Measurements from ENCODE around the gene NGFR. TPM values are rescaled to one million over a fixed set of nuclear protein-coding genes. Genes with fewer than 3 reads are reported as not detected.

NGFR gene
- total RNA-seq, 2 experiments from 2014 or later = 0.16 TPM; not detected in 1

DNA sequence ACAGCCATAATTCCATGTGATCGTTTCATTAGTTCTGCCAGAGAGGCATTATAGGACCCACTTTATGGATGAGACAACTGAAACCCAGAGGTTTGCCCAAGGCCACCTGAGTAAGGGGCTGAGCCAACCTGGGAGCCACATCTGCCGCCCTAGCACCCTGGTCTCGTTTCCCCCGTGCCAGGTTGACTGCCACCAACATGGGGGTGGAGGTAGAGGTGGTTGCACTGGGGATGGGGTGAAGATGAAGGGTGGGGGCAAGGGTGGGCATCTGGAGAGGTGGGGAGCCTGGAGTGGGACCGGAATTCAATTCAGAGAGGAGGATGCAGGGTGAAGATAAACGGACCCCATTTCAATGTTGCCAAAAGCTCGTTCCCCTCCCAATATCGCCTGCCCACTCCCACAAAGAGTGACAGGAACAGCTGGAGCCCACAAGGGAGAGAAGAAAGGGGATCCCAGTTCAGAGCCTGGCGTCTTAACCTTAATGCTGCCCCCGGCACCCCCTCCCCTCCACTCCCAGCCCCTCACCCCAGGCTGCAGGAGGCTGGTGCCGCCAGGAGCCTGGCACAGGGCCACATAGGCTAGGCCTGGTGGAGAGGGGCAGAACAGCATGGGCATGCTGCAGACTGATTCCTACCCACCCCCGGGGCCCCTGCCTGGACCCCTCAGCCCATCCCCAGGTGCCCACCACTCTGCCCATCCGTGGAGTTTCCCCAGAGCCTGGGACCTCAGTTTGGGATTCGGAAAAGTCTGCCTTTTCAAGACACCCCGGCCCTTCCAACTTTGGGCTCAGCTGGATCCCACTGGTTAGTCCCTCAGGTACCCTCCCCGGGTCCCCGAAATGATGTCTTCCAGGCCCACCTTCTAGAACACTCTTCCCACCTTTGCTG lies 29.6 kb downstream of the NGFR start:
- DNase-seq = no peak
- Mint-ChIP-seq H3K27me3 (peaks cover 13% of the 10 kb centered on the region), H3K4me3 (no peak overlapping the region), H3K27ac (no peak overlapping the region), H3K9me3 (no peaks in the 10 kb centered on the region), H3K36me3 (no peaks in the 10 kb centered on the region), H3K4me1 (peaks cover 5% of the 10 kb centered on the region)

DNA sequence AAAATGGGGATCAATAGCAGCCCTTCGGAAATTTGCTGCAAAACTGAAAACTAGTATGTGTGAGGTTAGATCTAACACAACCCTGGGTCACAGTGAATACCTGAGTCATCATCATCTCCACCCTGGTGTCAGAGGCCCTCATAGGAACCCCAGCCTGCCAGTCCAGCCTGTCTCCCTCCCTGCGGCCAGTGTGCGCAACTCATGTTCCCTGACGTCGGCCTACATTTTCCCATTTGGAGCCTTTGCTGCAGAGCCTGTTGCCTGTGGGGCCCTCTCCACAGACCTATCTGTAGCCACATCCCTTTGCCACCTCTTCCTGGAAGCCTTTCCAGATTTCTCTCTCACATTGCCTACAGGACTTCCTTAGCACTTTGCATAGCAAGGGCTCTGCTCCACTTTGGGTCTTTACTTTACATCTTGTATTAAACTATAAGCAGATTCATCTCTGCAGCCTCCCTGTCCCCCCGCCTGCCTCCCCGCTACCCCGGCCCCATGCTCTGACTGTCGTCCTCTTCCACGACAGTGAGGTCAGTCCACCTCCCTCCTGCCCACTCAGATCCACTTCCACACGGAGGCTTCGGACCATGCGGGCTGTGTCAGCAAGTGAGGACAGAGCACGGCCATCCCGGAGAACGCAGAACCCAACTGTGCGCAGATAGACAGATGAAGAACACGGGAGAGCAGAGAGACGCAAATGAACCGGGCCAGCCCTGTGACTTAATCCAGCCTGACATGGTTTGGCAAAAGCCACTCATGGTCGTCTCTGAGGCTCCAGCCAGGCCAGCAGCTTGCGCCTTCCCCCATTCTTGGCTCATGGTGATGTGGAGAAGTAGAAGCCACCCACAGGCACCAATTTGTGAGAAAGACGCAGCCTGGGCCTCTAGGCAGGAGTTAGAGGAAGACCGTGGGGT lies 31.0 kb downstream of the NGFR start:
- DNase-seq = no peak
- H3K27ac Mint-ChIP-seq = no peak overlapping the region
- no peaks in the 10 kb centered on the region for H3K36me3 Mint-ChIP-seq
- H3K4me3 Mint-ChIP-seq = no peak overlapping the region
- H3K4me1 Mint-ChIP-seq = peaks cover 5% of the 10 kb centered on the region
- no peaks in the 10 kb centered on the region for H3K9me3 Mint-ChIP-seq
- H3K27me3 Mint-ChIP-seq = peaks cover 13% of the 10 kb centered on the region

DNA sequence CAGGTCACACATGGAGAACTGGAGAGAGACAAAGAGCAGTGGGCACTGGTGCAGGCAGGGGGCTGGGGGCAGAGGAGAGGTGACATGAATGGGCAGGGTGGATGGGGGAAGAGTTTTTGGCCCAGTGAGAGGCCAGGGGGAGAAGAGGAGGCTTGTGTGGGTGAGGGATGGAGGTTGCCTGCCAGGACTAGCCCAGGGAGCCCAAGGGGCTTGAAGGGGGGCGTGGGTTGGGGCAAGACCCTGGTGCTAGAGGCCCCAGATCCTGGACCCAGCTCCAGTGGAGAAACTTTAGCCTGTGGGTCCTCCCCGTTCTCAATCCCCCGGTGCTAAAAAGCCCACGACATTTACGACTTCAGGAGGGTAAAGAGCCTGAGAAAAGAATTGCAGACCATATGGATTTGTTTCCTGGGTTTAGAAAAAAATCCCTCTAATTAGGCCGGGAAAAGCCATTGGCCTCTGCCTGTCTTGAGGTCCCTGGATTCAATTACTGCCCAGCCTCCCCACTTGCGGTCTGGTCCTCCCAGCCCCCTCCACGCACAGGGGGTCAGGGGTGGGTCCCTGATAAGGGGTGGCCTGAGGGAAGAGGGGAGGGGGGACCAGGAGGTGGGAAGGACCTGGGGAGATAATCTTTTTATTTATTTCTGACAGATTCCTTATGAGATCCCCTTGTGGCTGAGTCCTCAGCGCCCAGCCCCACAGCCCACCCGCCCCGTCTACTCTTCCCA lies 33.0 kb downstream of the NGFR start:
- no peak for DNase-seq
- Mint-ChIP-seq H3K27me3 (peaks cover 17% of the 10 kb centered on the region), H3K4me3 (no peak overlapping the region), H3K27ac (no peak overlapping the region), H3K9me3 (no peaks in the 10 kb centered on the region), H3K36me3 (no peaks in the 10 kb centered on the region), H3K4me1 (peaks cover 5% of the 10 kb centered on the region)

DNA sequence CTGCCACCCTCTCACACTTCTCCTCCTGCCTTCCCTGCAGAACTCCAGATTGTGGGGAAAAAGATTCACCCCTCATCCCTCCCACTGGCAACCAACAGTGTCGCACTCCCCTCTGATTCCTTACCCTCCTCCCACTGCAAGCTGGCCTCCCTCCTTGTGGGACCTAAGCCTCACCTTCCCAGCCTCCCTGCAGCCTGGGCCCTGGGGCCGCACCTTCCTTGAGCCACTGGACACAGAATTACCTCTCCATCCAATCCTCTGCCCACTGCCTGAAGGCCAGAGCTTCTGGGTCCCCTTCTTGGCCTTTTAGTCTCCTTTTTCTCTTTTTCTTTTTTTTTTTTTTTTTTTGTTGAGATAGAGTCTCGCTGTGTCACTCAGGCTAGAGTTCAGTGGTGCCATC lies 33.9 kb downstream of the NGFR start:
- H3K9me3 Mint-ChIP-seq = no peaks in the 10 kb centered on the region
- no peak overlapping the region for H3K27ac Mint-ChIP-seq
- DNase-seq = no peak
- H3K36me3 Mint-ChIP-seq = no peaks in the 10 kb centered on the region
- H3K4me1 Mint-ChIP-seq = no peaks in the 10 kb centered on the region
- peaks cover 22% of the 10 kb centered on the region for H3K27me3 Mint-ChIP-seq
- no peak overlapping the region for H3K4me3 Mint-ChIP-seq

DNA sequence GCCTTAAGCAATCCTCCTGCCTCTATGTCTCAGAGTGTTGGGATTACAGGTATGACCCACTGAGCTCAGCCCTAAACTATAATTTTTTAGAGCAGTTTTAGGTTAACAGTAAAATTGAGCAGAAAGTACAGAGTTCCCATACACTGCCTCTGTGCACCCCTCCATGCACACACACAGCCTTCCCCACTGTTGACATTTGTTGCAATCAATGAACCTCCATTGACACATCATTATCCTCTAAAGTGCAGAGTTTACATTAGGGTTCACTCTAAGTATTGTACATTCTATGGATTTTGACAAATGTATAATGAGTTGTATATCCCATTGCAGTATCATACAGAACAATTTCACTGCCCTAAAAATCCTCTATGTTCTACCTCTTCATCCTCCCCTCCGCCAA lies 35.0 kb downstream of the NGFR start:
- Mint-ChIP-seq H3K9me3 (no peaks in the 10 kb centered on the region), H3K27ac (no peak overlapping the region), H3K27me3 (peaks cover 27% of the 10 kb centered on the region)

DNA sequence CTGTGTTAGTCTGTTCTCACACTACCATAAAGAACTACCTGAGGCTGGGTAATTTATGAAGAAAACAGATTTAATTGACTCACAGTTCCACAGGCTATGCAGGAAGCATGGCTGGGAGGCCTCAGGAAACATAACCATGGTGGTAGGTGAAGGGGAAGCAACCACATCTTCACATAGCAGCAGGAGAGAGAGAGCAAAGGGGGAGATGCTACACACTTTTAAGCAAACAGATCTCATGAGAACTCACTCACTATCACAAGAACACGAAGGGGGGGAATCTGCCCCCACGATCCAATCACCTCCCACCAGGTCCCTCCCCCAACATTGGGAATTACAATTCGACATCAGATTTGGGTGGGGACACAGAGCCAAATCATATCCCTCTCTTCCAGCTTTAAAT lies 48.8 kb downstream of the NGFR start:
- peaks cover 5% of the 10 kb centered on the region for H3K9me3 Mint-ChIP-seq
- H3K4me3 Mint-ChIP-seq = no peak overlapping the region
- H3K27me3 Mint-ChIP-seq = no peaks in the 10 kb centered on the region
- no peaks in the 10 kb centered on the region for H3K36me3 Mint-ChIP-seq
- DNase-seq = no peak
- no peaks in the 10 kb centered on the region for H3K4me1 Mint-ChIP-seq
- no peak overlapping the region for H3K27ac Mint-ChIP-seq

More for the DNA sequence above, 35.0 kb downstream of the NGFR start:
- H3K4me3 Mint-ChIP-seq = no peak overlapping the region
- no peaks in the 10 kb centered on the region for H3K36me3 Mint-ChIP-seq
- no peak for DNase-seq
- no peaks in the 10 kb centered on the region for H3K4me1 Mint-ChIP-seq

DNA sequence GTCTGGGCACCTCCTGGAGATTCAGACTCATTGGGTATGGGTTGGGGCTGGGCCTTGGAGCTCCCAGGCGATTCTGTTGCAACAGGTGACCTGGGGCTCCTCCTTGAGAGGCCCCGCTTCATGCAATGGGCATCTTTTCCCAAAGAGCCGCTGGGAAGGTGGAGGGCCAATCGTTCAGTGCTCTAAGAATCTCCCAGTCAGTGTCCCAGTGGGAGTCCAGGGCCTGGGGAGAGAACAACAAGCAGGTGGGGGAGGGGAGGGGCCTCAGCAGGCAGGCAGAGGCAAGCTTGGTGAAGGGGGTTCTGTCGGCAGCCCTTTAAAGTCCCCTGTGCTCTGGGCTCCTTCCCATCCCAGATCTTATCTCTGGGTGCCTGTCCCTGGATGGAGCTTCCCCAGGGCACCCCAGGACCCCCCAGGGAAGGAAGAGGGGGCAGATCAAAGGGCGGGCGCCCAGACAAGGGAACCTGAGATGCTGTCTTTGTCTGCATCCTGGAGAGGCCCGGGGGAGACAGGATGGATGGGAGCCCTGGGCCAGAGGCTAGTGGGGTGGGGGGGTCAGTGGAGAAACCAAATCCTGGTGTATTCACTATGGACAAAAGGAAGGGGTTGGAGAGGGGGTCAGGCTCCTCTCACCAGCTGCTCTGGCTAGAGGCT lies 50.0 kb downstream of the NGFR start:
- Mint-ChIP-seq H3K9me3 (peaks cover 5% of the 10 kb centered on the region), H3K27me3 (no peaks in the 10 kb centered on the region), H3K4me1 (no peaks in the 10 kb centered on the region), H3K36me3 (no peaks in the 10 kb centered on the region), H3K4me3 (no peak overlapping the region), H3K27ac (no peak overlapping the region)
- no peak for DNase-seq

DNA sequence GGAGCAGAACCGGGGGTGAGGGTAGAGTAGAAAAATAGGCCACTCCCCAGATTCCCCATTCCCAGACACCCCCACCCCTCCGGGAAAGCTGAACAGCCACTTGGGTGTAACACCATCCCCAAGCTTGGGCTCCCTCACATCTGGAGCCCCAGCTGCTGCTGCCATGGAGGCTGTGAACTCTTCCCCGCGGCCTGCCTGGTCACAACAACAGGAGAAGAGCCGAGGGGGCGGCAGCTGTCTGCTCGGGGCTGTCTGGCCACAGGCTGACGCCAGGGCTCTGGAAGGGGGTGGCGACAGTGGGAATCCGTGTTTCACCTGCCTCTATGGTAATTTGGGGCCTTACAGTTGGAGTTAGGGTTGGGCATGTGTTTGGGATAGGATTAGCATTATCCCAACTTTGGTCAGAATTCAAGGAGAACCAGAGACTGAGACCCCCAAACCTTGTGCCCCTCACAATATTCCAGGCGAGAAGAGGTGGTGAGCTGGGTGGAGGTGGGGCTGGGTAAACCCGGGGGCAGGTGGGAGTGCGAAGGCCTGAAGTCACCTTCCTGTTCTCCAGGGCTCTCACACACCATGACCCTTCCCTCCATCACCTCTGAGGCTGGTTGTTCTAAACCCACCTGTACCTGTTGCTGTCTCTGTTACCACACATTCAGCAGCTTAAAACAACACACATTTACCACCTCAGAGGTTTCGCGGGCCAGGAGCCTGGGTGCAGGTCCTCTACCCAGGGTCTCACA lies 50.9 kb downstream of the NGFR start:
- Mint-ChIP-seq H3K36me3 (no peaks in the 10 kb centered on the region), H3K27ac (no peak overlapping the region), H3K4me3 (no peak overlapping the region), H3K9me3 (peaks cover 5% of the 10 kb centered on the region), H3K27me3 (no peaks in the 10 kb centered on the region), H3K4me1 (no peaks in the 10 kb centered on the region)
- DNase-seq = no peak

DNA sequence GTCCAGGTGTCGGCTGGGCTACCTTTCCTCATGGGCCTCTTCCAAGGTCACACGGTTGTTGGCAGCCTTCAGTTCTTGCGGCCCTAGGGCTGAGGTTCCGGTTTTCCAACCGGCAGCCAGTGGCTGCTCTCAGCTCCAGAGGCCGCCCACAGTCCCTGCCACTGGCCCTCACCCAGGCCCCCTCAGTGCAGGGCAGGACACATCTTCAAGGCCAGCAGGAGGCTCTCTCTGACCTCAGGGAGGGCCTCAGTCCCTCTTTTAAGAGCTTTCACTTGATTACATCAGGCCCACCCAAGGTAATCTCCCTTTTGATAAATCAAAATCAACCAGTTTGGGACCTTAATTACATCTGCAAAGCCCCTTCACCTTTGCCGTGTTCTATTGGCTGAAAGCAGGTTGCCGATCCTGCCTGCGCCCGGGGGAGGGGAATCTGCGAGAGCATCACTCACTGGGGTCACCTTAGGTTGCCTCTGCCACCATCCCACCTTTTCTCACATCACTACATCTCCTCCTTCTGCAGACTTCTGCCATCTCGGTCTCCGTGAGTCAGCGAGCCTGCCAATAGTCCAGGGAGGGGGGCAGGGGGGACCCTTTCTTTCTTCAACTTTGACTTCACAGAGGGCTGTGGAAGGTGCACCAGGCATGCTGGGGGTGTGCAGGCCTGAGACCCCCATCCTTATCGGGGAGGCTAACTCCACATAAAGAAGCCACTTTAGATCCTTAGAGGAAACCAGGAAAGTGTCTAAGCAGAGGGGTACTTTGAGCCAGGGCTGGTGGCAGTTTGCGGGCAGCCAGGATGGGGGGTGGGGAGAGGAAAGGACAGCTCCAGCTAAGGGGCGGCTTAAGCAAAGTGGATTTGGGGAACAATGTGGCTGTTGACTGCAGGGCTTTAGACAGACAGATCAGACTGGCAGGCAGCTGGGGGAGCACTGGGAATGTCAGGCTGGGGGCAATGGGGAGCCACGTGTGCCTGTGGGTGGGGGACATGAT lies 51.7 kb downstream of the NGFR start:
- Mint-ChIP-seq H3K27ac (no peak overlapping the region), H3K4me1 (no peaks in the 10 kb centered on the region), H3K9me3 (peaks cover 1% of the 10 kb centered on the region), H3K27me3 (no peaks in the 10 kb centered on the region), H3K36me3 (no peaks in the 10 kb centered on the region), H3K4me3 (no peak overlapping the region)
- DNase-seq = no peak

DNA sequence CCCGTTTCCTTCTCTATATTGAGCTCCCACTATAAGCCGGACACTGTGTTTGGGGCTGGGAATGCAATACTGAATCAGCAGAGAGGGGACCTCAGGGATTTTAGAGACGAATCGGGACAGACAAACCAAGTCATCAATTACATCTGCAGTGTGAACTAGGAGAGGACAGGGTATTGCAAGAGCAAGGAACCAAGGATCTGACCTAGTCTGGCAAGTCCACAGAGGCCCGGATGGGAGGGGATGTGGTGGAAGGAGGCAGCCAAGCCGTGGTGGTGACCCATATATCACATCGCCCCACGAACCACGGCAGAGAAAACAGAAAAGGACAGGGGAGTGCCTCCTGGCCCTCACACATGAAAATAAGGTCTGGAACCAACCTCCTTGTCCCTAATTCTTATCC lies 52.5 kb downstream of the NGFR start:
- Mint-ChIP-seq H3K36me3 (no peaks in the 10 kb centered on the region), H3K27me3 (no peaks in the 10 kb centered on the region), H3K4me3 (no peak overlapping the region), H3K9me3 (peaks cover 1% of the 10 kb centered on the region), H3K27ac (no peak overlapping the region), H3K4me1 (no peaks in the 10 kb centered on the region)
- no peak for DNase-seq

DNA sequence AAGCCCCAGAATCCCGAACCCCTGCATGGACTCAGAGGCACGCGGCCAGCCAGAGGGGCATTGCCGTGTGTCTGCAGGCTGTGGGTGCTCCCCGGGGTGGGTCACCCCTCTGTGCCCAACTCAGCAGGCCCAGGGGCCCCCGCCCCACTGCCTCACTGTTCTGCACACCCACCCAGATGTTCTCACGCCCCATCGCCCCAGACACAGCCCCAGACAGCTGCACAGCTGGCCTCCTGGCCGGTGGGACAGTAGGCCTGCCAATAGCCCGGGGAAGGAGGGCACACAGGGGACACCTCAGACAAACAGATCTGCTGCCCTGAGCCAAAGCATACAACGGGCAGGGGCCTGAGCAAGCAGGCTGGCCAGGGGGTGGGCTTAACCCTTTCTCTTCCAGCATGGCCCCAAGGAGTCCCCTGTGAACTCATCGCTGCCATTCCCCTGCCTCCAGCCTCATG lies 53.0 kb downstream of the NGFR start:
- H3K36me3 Mint-ChIP-seq = no peaks in the 10 kb centered on the region
- H3K9me3 Mint-ChIP-seq = peaks cover 1% of the 10 kb centered on the region
- no peak for DNase-seq
- H3K4me1 Mint-ChIP-seq = no peaks in the 10 kb centered on the region
- H3K4me3 Mint-ChIP-seq = no peak overlapping the region
- no peaks in the 10 kb centered on the region for H3K27me3 Mint-ChIP-seq
- no peak overlapping the region for H3K27ac Mint-ChIP-seq

DNA sequence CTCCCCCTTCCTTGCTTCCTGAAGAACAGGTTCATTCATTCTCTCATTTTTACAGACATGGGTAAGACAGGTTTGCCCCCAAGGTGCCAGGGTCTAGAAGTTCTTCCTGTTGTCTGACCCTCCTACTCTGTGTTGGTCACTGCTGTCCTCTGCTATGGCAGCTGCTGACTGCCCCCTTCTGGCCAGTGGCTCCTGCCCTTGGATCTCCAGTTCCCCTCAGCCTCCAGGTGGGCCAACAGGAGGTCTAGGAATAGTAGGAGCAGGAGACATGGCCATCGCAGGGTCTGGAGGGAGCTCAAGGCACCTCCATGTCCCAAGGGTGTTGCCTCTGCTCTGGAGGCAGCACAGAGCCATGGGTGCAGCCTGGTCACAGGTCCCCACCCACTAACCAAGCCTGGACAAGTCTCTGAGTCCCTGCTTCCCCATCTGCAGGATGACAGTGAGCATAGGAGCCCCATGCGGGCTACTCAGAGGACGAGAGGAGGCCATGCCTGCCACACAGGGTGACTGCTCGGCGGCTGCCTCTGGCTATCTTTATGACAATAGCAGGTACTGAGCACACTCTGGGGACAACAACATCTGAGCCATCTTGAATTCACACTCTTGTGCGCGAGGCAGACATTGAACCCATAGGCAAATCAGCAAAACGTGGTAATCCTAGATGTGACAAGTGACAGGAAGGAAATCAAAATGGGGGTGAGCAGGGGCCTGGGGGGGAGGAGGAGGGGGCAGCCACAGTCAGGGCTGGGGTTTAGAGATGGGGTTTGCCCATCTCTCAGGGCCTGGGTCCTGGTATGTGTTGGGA lies 53.6 kb downstream of the NGFR start:
- H3K36me3 Mint-ChIP-seq = no peaks in the 10 kb centered on the region
- H3K27ac Mint-ChIP-seq = no peak overlapping the region
- H3K9me3 Mint-ChIP-seq = peaks cover 1% of the 10 kb centered on the region
- no peak overlapping the region for H3K4me3 Mint-ChIP-seq
- H3K4me1 Mint-ChIP-seq = no peaks in the 10 kb centered on the region
- DNase-seq = no peak
- H3K27me3 Mint-ChIP-seq = no peaks in the 10 kb centered on the region

DNA sequence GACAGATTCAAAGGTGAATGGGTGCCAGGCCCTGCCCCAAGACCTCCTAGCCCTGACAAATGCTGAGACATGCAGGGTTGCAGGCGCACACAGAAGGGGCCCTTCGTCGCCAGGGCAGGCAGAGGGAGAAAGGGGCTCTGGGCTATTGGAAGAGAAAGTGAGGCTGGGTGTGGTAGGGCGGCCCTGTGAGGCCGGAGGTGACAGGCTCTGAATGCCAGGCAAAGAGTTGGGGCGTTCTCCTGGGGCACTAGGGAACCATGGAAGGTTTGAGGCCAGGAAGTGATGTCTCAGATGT lies 54.2 kb downstream of the NGFR start:
- H3K27ac Mint-ChIP-seq = no peak overlapping the region
- H3K4me3 Mint-ChIP-seq = no peak overlapping the region
- H3K9me3 Mint-ChIP-seq = no peaks in the 10 kb centered on the region
- DNase-seq = no peak
- H3K27me3 Mint-ChIP-seq = no peaks in the 10 kb centered on the region
- no peaks in the 10 kb centered on the region for H3K4me1 Mint-ChIP-seq
- H3K36me3 Mint-ChIP-seq = no peaks in the 10 kb centered on the region

Data from activated naive CD8-positive, alpha-beta T cell treated with anti-CD3 and anti-CD28 coated beads for 36 hours (primary cell).